ENCODE results near the gene HTR1B.

HTR1B gene

GRCh38 chr6:77455271-77455670, 8.0 kb downstream of the HTR1B start:
- no peak for DNase-seq

DNA sequence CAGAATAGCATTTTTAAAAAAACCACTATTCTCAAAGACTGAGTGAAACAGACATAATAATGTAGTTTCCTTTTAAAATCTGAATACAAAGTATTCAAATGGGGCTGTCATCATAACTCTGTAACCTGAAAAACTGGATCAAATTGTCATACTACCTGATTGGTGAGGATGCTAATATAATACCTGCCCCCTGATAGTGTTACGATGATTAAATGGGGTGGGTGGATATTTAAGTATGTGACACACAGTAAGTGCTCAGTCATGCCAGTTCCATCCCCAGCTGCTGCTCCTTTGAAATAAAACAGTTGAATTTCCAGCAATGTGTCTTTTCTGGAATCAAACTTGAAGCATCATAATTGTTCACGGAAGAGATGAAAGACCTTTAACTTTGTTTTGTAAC, 8.9 kb downstream of the HTR1B start:
- no peak for DNase-seq

DNA sequence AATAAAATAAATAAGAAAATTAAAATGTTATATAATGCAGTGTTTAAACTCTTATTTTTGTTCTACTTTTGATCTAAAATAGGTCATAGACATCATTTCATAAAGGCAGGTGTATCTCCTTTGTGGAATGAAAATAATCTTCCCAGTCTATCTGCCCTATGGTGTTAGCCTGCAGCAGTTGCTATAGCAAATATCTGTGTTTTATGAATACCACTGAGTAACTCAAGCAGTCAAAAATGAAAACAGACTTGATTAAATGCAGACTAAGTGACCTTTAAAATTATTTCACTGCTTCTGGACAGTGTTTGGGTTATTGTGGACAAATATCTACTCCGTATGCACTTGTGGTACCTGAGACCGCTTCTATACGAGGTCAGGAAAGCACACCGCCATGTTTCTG, 11.8 kb downstream of the HTR1B start:
- no peak for DNase-seq

DNA sequence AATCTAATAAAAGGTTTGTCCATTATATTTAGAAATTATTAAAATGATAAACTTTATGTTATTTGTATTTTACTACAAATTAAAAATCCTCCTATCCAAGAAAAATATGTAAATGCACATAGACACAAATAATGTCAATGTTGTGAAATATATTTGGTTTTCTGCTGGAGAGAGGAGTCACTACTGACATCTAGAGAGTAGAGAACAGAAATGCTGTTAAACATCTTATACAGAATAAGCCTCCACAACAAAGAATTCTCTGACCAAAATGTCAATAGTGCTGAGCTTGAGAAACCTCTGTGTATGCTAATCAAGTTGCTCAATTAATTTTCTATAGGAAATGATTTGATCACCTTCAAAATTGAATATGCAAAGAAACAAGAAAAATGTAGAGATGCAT, 12.4 kb downstream of the HTR1B start:
- no peak for DNase-seq

- no peak for DNase-seq
Measured at GRCh38 chr6:77448546-77448945, 14.7 kb downstream of the HTR1B start.

DNA sequence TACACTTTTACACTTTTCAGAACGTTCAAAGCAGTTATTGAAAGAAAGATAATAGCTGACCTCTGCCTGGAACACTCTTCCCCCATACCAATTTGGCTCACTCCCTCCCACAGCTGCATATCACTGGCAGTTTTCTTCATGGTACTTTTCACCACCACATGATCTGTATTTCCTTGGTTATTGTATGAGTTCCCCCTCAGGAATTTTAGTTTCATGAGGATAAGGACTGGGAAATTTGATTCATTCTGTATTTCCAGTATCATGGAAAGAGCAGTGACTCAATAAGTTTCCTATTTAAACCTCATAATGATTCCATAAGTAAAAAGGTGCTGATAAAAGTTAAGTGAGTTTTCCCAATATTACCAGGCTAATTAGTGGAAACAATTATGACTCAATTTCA, 16.0 kb downstream of the HTR1B start:
- no peak for DNase-seq

DNA sequence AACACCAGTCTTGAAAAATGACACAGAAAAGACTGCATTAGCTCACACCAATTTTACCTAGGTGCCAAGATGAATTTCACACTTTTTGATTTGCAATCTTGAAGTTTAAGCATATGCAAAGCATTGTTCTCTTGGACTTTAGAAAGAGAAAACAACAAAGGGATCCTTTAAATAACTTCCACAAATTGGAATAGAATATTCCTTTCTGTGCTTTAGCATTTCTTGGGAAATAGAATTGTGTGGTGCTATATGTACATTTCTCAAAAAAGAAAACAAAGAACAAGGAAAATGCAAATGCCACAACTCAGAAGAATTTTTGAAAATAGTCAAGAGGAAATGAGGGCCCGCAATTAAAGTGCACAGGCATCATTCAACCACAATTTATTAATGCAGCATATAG, 17.0 kb downstream of the HTR1B start:
- DNase-seq = no peak

DNA sequence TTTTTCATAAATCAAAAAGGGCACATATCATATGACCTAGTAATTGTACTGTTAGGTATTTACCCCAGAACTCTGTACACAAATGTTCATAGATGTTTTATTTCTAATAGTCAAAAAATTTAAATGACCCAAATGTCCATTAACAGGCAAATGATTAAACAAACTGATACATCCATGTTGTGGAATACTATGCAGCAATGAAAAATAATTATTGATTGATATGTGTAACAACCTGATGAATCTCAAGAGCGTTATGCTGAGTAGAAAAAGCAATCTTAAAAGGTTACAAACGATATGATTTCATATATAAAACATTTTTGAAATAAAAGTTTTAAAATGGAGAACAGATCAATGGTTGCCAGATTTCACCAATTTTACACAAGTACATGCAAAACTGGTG, 18.1 kb downstream of the HTR1B start:
- DNase-seq = no peak

DNA sequence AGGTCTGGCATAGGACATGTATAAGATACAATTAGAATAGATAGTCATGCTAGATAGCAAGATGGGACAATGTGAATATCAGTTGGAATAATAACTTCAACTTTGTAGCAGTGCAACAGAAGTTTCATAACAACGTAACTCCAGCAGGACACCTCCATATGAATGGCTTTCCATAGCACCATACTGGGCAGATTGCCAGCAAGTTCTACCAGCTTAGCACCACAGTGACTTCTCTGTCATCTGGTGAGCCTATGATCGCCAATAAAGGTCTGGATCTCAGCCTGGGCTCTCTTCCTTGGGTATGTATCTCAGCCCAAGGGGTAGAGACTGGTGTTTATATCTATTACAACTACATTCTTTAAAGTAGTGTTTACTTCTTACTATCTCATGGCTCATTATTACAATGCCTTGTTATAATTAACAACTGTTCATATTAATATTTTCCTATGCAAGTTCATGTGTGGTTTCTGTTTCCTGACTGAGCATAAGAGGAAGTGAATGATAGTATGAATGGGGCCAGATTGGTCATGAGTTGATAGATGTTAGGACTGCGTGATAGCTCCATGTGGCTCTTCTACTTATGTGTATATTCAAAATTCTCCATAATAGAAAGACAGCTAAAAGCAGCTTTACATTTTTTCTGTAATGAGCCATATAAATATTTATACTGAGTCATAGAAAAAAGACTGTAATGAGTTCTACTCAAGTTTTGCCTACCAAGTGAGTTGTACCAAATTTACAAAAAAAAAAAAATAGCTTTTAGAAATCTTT, 22.9 kb downstream of the HTR1B start:
- no peak for DNase-seq

DNA sequence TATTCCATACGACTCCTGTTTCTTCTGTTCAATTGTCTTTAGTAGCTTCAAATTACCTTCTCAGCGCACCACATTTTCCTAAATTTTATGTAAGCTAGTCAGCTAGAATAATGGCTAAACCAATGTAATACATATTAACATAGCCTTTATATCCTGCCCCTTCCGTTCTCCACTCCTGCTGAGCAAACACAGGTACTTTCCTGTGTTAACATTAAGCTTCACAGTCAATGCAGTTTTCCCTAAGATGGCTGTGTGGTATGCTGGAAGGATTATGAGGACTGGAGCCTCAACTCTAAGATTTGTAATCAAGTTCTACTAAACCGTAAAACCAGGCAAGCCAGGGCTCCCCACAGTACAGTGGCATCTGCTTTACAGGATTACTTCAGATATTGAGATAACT, 29.4 kb downstream of the HTR1B start:
- no peak for DNase-seq

DNA sequence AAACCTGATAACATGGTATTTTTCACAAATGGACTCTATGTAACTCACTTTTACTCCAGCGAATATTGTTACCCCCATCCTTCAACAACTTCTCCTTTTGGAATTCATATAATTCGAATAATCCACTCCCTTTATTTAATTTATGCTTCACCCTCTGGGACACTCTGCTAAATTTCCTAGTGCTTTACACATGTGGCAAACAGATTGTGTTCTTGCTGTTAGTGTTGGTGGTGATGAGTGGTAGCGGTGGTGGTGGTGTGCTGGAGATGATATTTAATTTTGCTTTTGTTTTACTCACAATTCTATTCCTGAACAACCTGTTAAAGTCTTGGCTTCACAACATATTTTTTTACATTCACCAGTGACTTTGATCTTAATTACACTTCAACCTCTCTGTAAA, 32.8 kb downstream of the HTR1B start:
- DNase-seq = no peak

- no peak for DNase-seq
Measured at GRCh38 chr6:77425671-77426070, 37.6 kb downstream of the HTR1B start.

- no peak for DNase-seq
Measured at GRCh38 chr6:77425216-77425615, 38.1 kb downstream of the HTR1B start.

GRCh38 chr6:77424761-77425160, 38.5 kb downstream of the HTR1B start:
- no peak for DNase-seq

GRCh38 chr6:77416839-77417238, 46.5 kb downstream of the HTR1B start:
- DNase-seq = no peak

GRCh38 chr6:77415706-77416105, 47.6 kb downstream of the HTR1B start:
- DNase-seq = no peak
